Left colon (tissue), 2 donors: Measurements from ENCODE around the gene AQP12A. TPM values are rescaled to one million over a fixed set of nuclear protein-coding genes. Genes with fewer than 3 reads are reported as not detected.

Experiments used
- ATAC-seq: fragments of 200-7000 bp; cut with Tn5 transposase; one replicate; pipeline ENCODE4 v1.9.1; 2020; ENCODE audit warnings: mild to moderate bottlenecking, moderate library complexity
- DNase-seq, 2 donors: peaks; one replicate each; pipeline ENCODE4 v3.0.0-alpha.2; 2020
- intact Hi-C, 2 donors: fragments of 100-400 bp; cut with DNase I in 1 of 2; cut with micrococcal nuclease in 1 of 2; formaldehyde crosslinking; loops; one replicate each; pipeline versions ENCODE4 v1.11.2 to v1.14.0; 2022; cut with DNase I, micrococcal nuclease
- total RNA-seq, 2 donors: library from RNA; stranded (reverse); fragmentation: NEBNext Ultra II Directional; extraction: Animal tissue kit (Norgen Biotek cat#: 25700); gene quantifications; one replicate each; pipeline ENCODE4 v1.2.1, GENCODE V29; 2021
- donor health status: DM: no; HTN: no; CAD: no.
- donor health status: DM: yes; HTN: yes; CAD: no.

AQP12A gene
- total RNA-seq, 2 donors from 2014 or later: 0.92 to 4.0 TPM

DNA sequence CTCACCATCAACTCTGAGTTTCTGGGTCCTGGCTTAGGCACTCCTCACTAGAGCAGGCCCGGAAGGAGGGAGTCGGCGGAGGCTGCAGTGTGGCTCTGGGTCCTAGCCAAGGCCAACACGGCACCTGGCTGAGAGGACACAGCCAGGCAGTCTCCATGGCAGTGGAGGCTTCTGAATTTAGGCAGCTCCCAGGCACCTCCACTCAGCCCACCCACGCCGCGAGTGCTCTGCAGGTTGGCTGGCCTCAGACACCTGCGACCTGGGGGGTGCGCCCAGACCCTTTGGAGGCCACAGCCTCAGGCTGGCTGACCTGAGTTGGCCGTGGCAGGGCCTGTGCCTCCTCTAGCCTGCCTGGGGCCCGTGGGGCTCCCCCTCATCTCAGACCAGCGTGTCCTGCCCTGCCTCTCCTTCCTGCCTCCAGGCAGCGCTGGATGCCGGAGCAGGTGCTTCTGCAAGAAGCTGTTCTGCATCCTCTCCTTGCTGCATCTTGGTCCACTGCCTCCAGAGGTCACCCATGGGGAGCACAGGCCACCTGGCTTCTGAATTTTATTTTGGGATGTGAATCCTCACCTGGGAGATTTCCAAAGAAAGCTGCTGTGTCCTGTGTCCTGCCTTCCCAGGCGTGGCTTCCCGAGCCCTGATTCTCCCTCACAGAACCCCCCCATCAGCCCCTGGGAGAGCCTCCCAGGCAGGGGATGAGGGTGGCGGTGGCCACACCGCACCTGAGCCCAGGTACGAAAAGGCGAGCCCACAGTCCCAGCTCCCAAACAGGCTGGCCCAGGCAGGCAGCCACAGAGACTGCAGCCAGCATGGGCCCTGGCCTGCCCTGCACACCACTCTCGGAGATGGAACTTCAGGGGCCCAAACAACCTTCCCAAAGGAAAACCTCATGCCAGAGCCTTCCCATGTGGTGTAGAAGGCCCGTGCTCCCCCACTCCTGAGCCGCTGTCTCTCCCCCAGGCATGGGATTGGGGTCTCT, 23.4 kb downstream of the AQP12A start:
- DNase-seq (no peak), ATAC-seq (no peak)
- intact Hi-C loops: no loop called here

DNA sequence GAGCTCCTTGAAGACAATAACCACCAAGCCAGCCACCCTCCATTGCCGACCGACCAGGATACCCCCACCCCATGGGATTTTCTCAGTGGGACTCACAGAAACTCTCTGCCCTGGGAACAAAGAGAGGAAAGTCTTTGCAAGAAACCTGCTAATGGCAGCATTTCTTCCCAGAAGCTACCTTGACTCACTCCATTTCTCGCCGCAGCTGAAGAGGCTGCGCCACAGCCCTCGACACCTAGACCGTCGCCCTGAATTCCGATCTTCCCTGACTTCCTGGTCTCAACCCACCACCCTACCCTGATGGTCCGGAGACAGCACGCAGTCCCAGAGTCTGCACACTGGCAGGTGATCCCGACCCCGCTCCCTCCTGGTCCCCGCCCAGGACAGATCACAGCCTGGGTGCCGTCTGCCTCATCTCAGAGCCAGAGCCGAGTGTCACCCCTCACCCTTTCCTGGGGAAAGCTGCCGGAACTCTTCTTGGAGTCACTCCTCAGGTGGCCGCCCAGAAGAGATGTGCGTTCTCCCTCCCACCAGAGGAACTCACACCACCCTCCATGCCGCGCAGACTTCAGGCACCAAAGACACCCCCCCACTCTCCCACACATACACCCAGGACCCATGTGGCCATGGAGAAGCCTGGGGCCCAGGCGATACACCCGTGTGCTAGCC, 24.6 kb downstream of the AQP12A start:
- DNase-seq (no peak), ATAC-seq (no peak)
- intact Hi-C loops: no loop called here

GRCh38 chr2:240717181-240717641, 25.5 kb downstream of the AQP12A start:
- ATAC-seq (no peak), DNase-seq (no peak)
- intact Hi-C loops: no loop called here

- DNase-seq (no peak), ATAC-seq (no peak)
- intact Hi-C loops: no loop called here
These were observed 26.3 kb downstream of the AQP12A start for GRCh38 chr2:240717681-240718581.

DNA sequence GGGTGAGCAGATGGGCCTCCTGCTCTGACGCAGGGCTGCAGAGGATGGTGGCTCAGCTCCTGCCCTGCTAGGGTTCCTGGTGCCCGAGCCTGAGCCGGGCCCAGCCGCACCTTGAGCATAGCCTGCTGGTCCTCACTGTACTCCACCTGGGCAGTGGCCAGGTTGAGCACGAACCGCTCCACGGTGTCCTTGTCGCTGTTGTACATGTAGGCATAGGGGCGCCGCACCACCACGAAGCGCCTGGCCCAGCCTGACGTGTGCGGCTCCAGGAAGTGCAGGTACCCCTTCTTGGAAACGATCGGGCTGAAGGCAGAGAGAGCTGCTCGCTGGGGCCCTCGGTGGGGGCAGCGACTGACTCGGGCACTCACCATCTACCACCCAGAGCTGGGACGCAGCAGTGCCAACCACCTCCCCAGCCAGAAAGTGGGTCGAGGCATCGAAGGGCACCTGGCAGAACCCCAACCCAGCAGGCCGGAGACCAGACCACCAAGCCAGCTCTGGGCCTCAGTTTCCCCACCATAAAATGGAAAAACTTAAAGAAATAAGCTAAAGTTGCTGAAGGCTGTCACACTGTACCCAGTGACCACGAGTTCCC, 27.3 kb downstream of the AQP12A start:
- intact Hi-C loops: no loop called here
- ATAC-seq: no peak
- DNase-seq: no peak

- ATAC-seq: no peak
- intact Hi-C loops: no loop called here
- DNase-seq: no peak
These were observed 28.2 kb downstream of the AQP12A start for GRCh38 chr2:240719676-240720545.

GRCh38 chr2:240720686-240721595, 29.3 kb downstream of the AQP12A start:
- DNase-seq: no peak
- ATAC-seq: no peak
- intact Hi-C loops: no loop called here

DNA sequence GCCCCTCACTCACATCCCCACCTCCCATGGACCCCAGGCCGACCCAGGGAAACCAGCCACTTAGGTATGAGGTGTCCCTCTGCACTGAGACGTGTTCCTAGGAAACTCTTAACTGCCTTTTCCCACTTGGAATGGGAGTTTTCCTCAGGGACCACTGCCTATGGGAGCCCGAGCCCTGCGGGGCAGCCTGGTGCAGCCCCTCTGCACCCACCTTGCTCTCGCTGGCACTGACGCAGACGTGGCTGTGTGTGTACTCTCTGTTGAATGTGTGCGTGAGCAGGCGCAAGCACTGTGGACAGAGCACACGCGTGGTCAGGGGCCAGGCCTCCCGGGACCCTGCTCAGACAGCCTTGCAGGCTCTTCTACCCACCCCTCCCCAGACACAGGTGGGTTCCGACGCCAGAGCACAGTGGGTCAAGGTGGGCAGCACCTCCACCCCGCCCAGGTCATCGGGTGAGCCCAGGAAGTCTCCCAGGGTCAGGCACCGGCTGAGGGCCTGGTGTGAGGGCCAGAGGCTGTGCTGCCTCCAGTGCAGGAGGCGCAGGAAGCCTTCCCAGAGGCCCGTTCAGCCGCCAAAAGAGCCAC, 30.0 kb downstream of the AQP12A start:
- intact Hi-C loops: no loop called here

DNA sequence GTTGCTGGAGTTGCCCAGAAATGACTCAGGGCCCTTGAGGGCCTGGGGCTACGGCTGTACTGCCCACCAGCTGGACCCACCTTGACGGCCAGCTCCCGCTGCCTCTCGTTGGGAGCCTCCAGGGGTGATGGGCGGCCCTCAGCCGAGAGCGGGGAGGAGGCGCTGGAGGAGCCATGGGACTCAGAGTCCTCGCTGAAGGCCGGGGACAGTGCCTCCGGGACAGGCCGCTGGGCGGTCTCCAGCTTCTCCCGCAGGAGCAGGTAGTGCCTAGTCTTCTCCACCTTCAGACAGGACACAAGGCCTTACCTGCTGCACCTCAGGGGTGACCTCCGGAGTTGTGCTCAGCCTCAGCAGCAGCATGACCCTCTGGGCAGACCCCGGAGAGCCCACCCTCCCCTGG, 30.7 kb downstream of the AQP12A start:
- intact Hi-C loops: no loop called here
- ATAC-seq: no peak
- no peak for DNase-seq

More for the DNA sequence above, 30.0 kb downstream of the AQP12A start:
- no peak for DNase-seq
- ATAC-seq: no peak

- no peak for DNase-seq
- intact Hi-C loops: no loop called here
- ATAC-seq: no peak
These were observed 31.4 kb downstream of the AQP12A start for GRCh38 chr2:240722796-240723735.

GRCh38 chr2:240723851-240724250, 32.2 kb downstream of the AQP12A start:
- DNase-seq (no peak), ATAC-seq (no peak)
- intact Hi-C loops: no loop called here

DNA sequence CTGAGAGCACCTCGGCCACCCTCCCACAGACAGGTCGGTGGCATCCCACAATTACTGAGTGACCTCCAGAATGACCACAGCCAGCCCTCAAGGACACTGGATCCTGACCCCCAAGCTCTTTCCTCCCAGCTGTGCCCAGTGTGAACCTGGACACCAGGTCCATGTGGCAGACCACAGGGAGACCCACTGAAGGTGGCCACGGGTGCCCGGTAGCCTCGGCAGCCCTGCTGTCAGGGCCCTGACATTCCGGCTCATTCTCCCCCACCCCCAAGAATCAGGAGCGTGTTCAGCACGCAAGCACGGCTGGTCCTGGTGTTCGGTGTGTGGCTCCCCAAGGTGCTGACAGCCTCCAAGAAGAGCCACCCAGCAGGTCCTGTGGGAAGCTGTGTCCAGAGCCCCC, 32.8 kb downstream of the AQP12A start:
- ATAC-seq: no peak
- intact Hi-C loops: no loop called here
- no peak for DNase-seq

DNA sequence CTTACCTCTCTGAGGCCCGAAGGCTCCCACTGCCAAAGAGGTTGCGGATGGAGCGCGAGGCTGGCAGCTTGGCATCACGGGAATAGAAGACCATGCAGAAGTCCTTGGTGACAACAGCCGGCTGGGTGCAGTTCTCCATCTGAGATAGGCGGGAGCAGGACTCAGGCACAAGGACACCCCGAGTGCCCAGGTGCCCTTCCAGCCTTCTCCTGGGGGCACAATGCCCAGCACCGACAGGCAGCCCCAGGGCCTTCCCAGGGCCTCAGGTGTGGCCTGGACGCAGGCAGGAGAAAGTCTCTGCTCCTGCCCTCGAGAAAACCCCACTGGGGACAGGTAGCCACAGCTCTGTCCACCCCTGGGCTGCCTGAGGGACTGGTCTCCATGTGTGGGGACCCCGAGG, 33.6 kb downstream of the AQP12A start:
- DNase-seq: no peak
- intact Hi-C loops: no loop called here
- ATAC-seq: no peak

DNA sequence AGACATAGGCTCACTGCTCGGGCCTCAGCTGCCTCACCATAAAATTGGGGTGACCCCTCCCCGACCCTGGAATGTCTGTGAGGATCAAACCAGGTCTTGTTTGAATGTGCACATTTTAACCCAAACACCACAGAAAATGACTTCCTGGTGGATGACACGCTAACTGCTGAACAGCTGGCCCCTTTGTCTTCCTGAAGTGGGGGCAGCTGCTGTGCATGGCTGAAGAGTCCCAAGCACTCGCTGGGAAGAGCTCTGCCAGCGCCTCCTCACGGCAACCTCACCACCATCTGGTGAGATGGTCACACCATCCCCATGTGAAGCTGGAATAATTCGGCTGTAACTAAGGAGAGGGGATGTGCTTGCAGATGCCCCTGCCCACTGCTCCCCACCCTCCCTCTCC, 34.0 kb downstream of the AQP12A start:
- DNase-seq: no peak
- intact Hi-C loops: no loop called here
- no peak for ATAC-seq

DNA sequence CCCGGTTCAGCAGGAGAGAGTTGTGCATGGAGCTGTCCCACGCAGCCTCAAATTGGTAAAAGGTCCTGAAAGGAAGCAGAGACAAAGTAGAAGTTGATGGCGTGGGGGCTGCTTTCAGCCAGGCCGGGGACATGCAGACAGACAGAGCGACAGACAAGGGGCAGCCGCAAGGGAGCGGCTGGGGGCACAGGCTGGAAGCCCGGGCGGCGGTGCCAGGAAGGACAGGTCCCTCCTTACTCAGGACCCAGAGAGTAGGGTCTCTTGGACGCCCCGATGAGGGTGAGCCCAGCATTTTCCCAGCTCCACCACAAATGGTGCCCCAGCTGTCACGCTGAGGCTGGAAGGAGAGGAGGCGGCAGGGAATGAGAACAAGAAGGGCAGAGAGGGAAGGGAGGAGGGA, 35.2 kb downstream of the AQP12A start:
- intact Hi-C loops: no loop called here

More for the DNA sequence above, 35.2 kb downstream of the AQP12A start:
- ATAC-seq: no peak
- DNase-seq: no peak
